Gastroesophageal sphincter (tissue), 3 donors: Measurements from ENCODE around the gene EML5.

ENCODE experiments used
- POLR2A ChIP-seq, 2 donors: fragments of 450-650 bp; IDR thresholded peaks; one replicate each; pipeline ENCODE4 v1.6.1; 2017; ENCODE audit warnings: antibody characterized with exemption in 2 of 2, mild to moderate bottlenecking in 2 of 2, moderate library complexity in 1 of 2
- POLR2AphosphoS5 ChIP-seq: sonication (generic); formaldehyde crosslinking; IDR thresholded peaks from one replicate; pipeline ENCODE4 v1.6.1; 2017; ENCODE audit warnings: antibody characterized with exemption
- TF ChIP-seq, protein P1 (sequence below), 4 experiments: fragments of 200-600 bp in 2 of 4; fragments of 450-650 bp in 2 of 4; sonication (generic) in 1 of 4; IDR thresholded peaks; one replicate each; pipeline ENCODE4 v1.5.1; 2017 to 2019; ENCODE audit warnings: antibody characterized with exemption in 4 of 4, mild to moderate bottlenecking in 2 of 4, moderate library complexity in 2 of 4

DNA sequence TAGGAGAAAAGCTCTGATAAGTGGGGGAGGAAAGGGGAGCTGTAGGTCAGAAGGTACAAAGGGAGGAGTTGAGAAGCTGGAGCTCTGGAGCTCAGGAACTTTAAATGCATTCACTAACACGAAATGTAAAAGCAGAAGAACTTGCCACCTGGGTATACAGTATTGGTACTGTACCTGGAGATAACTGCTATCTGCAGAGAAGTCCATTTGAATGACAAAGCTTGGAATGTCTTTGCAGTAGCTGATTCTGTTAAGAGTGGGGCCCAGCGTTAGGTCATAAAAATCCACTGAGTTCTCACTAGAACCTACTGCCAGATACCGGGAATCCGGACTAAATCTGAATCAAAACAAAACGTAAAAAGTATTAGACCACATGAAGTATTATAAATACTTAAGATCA is 174.3 kb downstream of the EML5 start:
- TF ChIP-seq POLR2AphosphoS5, result no peak
- no peak for TF ChIP-seq POLR2A (IDR thresholded peaks at IDR 0.05)
- TF ChIP-seq, protein P1, sequence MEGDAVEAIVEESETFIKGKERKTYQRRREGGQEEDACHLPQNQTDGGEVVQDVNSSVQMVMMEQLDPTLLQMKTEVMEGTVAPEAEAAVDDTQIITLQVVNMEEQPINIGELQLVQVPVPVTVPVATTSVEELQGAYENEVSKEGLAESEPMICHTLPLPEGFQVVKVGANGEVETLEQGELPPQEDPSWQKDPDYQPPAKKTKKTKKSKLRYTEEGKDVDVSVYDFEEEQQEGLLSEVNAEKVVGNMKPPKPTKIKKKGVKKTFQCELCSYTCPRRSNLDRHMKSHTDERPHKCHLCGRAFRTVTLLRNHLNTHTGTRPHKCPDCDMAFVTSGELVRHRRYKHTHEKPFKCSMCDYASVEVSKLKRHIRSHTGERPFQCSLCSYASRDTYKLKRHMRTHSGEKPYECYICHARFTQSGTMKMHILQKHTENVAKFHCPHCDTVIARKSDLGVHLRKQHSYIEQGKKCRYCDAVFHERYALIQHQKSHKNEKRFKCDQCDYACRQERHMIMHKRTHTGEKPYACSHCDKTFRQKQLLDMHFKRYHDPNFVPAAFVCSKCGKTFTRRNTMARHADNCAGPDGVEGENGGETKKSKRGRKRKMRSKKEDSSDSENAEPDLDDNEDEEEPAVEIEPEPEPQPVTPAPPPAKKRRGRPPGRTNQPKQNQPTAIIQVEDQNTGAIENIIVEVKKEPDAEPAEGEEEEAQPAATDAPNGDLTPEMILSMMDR (IDR thresholded peaks at IDR 0.05), result no peak
